ENCODE results near the gene NXT2.

Gene NXT2

GRCh38 chrX:109508915-109509314 lies 27.7 kb upstream of the NXT2 start:
- H3K9me3 ChIP-seq: no peaks in the 10 kb centered on the region
- no peaks in the 10 kb centered on the region for H3K36me3 ChIP-seq
- H3K27ac ChIP-seq: no peak overlapping the region
- no peak for TF ChIP-seq CTCF (IDR thresholded peaks at IDR 0.05)
- H3K27me3 ChIP-seq: no peaks in the 10 kb centered on the region
- no peaks in the 10 kb centered on the region for H3K4me1 ChIP-seq (ENCODE audit: control insufficient read depth in 1 of 2, insufficient read depth in 1 of 2, low read depth in 1 of 2, low read length in 1 of 2)
- no peak overlapping the region for H3K4me3 ChIP-seq (ENCODE audit: low read depth in 1 of 2, low read length in 1 of 2)

DNA sequence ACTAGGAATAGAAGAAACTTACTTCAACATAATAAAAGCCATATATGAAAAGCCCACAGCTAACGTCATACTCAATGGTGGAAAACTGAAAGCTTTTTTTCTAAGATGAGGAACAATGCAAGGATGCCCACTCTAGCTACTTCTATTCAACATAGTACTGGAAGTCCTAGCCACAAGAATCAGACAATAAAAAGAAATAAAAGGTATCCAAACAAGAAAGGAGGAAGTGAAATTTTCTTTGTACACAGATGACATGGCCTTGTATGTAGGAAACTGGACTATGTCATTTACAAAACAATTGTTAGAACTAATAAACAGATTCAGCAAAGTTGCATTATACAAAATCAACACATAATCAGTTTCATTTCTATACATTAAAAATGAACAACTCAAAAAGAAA lies 25.5 kb upstream of the NXT2 start:
- H3K27me3 ChIP-seq: no peaks in the 10 kb centered on the region
- no peak overlapping the region for H3K4me3 ChIP-seq (ENCODE audit: low read depth in 1 of 2, low read length in 1 of 2)
- H3K36me3 ChIP-seq: no peaks in the 10 kb centered on the region
- no peaks in the 10 kb centered on the region for H3K4me1 ChIP-seq (ENCODE audit: control insufficient read depth in 1 of 2, insufficient read depth in 1 of 2, low read depth in 1 of 2, low read length in 1 of 2)
- TF ChIP-seq CTCF (IDR thresholded peaks at IDR 0.05): no peak
- H3K9me3 ChIP-seq: no peaks in the 10 kb centered on the region
- H3K27ac ChIP-seq: no peak overlapping the region

DNA sequence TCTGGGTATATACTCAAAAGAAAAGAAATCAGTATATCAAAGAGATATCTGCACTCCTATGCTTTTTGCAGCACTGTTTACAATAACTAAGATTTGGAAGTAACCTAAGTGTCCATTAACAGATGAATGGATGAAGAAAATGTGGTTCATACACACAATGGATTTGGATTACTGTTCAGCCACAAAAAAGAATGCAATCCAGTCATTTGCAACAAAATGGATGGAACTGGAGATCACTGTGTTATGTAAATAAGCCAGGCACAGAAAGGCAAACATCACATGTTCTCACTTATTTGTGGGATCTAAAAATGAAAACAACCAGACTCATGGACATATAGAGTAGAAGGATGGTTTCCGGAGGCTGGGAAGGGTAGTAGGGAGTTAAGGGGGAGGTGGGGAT lies 17.6 kb upstream of the NXT2 start:
- no peak for TF ChIP-seq CTCF (IDR thresholded peaks at IDR 0.05)
- H3K4me1 ChIP-seq (ENCODE audit: control insufficient read depth in 1 of 2, insufficient read depth in 1 of 2, low read depth in 1 of 2, low read length in 1 of 2): no peaks in the 10 kb centered on the region
- no peak overlapping the region for H3K4me3 ChIP-seq (ENCODE audit: low read depth in 1 of 2, low read length in 1 of 2)
- no peaks in the 10 kb centered on the region for H3K27me3 ChIP-seq
- H3K36me3 ChIP-seq: no peaks in the 10 kb centered on the region
- H3K27ac ChIP-seq: no peak overlapping the region
- H3K9me3 ChIP-seq: no peaks in the 10 kb centered on the region

DNA sequence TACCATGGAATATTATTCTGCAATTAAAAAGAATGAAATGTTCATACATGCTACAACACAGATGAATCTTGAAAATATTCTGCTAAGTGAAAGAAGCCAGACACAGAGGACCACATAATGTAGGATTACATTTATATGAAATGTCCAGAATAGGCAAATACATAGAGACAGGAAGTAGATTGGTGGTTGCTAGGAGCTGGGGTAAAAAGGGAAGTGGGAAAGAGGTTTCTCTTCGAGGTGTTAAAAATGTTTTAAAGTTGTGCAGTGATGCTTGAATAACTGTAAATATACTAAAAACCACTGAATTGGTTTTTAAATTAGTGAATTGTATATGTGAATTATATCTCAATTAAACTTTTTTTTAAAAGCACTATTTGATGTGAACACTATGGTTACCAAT lies 3.6 kb upstream of the NXT2 start:
- H3K27me3 ChIP-seq: no peaks in the 10 kb centered on the region
- no peaks in the 10 kb centered on the region for H3K9me3 ChIP-seq
- H3K4me1 ChIP-seq (ENCODE audit: control insufficient read depth in 1 of 2, insufficient read depth in 1 of 2, low read depth in 1 of 2, low read length in 1 of 2): peaks cover 27 to 28% of the 10 kb centered on the region in 2 experiments
- H3K27ac ChIP-seq: peak overlapping the region; percentile 71
- H3K4me3 ChIP-seq (ENCODE audit: low read depth in 1 of 2, low read length in 1 of 2): peak overlapping the region; percentile 15 to 21
- no peak for TF ChIP-seq CTCF (IDR thresholded peaks at IDR 0.05)
- H3K36me3 ChIP-seq: no peaks in the 10 kb centered on the region

- H3K36me3 ChIP-seq: no peaks in the 10 kb centered on the region
- TF ChIP-seq CTCF (IDR thresholded peaks at IDR 0.05): no peak
- H3K4me3 ChIP-seq (ENCODE audit: low read depth in 1 of 2, low read length in 1 of 2): peak overlapping the region in 1 of 2 experiments; percentile 15
- no peaks in the 10 kb centered on the region for H3K27me3 ChIP-seq
- H3K27ac ChIP-seq: peak overlapping the region; percentile 71
- H3K9me3 ChIP-seq: no peaks in the 10 kb centered on the region
- peaks cover 28 to 29% of the 10 kb centered on the region in 2 experiments for H3K4me1 ChIP-seq (ENCODE audit: control insufficient read depth in 1 of 2, insufficient read depth in 1 of 2, low read depth in 1 of 2, low read length in 1 of 2)
These were observed 3.0 kb upstream of the NXT2 start for GRCh38 chrX:109533631-109534030.

GRCh38 chrX:109534933-109535332 lies 1.7 kb upstream of the NXT2 start:
- Histone ChIP-seq H3K4me3 (ENCODE audit: low read depth in 1 of 2, low read length in 1 of 2) (no peak overlapping the region), H3K27ac (no peak overlapping the region), H3K4me1 (ENCODE audit: control insufficient read depth in 1 of 2, insufficient read depth in 1 of 2, low read depth in 1 of 2, low read length in 1 of 2) (peaks cover 28 to 29% of the 10 kb centered on the region in 2 experiments), H3K9me3 (no peaks in the 10 kb centered on the region), H3K27me3 (no peaks in the 10 kb centered on the region), H3K36me3 (no peaks in the 10 kb centered on the region)
- TF ChIP-seq CTCF (IDR thresholded peaks at IDR 0.05): no peak

Measured in neutrophil (primary cell).